Suprapubic skin (tissue), 3 donors: ENCODE measurements around the gene KDM2A.

Source experiments
- POLR2AphosphoS5 ChIP-seq, 3 donors: sonication (generic); formaldehyde crosslinking; IDR thresholded peaks; one replicate each; pipeline ENCODE4 v1.6.1; 2017; ENCODE audit warnings: antibody characterized with exemption in 3 of 3
- TF ChIP-seq, protein P1 (sequence below), 2 donors: fragments of 200-600 bp in 1 of 2; fragments of 450-650 bp in 1 of 2; sonication (generic) in 1 of 2; IDR thresholded peaks; one replicate each; pipeline ENCODE4 v1.5.1; 2016 to 2019; ENCODE audit warnings: antibody characterized with exemption in 2 of 2, mild to moderate bottlenecking in 1 of 2, moderate library complexity in 1 of 2

DNA sequence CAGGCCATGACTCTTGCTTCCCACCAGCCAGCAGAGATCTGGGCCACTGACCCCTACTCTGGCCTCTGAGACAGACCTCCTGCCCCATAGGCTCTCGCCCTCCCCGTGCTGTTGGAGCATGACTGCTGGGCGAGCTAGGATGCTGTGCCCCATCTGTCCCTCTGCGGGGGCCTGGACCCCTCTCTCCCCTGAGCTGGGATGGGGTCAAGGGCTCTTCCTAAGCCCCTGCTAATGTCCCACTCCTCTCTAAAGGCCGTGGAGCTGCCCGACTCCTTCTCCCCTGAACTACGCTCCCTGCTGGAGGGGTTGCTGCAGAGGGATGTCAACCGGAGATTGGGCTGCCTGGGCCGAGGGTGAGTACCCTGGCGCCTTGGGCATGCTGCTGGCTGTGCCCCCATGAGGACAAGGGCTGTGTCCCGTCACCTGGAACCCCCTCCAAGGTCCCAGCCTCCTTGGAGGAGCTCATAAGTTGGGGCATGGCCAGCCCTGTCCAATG, 163.9 kb downstream of the KDM2A start:
- no peak for TF ChIP-seq POLR2AphosphoS5 (IDR thresholded peaks at IDR 0.05)
- TF ChIP-seq, protein P1, sequence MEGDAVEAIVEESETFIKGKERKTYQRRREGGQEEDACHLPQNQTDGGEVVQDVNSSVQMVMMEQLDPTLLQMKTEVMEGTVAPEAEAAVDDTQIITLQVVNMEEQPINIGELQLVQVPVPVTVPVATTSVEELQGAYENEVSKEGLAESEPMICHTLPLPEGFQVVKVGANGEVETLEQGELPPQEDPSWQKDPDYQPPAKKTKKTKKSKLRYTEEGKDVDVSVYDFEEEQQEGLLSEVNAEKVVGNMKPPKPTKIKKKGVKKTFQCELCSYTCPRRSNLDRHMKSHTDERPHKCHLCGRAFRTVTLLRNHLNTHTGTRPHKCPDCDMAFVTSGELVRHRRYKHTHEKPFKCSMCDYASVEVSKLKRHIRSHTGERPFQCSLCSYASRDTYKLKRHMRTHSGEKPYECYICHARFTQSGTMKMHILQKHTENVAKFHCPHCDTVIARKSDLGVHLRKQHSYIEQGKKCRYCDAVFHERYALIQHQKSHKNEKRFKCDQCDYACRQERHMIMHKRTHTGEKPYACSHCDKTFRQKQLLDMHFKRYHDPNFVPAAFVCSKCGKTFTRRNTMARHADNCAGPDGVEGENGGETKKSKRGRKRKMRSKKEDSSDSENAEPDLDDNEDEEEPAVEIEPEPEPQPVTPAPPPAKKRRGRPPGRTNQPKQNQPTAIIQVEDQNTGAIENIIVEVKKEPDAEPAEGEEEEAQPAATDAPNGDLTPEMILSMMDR (IDR thresholded peaks at IDR 0.05), result no peak
